ENCODE results near the gene ST6GALNAC2.
"Not testable (repeated sequence)": the region's sequence is repeated elsewhere in the genome, so short reads cannot be mapped to it uniquely, and the experiment has no call there.

The ST6GALNAC2 gene

DNA sequence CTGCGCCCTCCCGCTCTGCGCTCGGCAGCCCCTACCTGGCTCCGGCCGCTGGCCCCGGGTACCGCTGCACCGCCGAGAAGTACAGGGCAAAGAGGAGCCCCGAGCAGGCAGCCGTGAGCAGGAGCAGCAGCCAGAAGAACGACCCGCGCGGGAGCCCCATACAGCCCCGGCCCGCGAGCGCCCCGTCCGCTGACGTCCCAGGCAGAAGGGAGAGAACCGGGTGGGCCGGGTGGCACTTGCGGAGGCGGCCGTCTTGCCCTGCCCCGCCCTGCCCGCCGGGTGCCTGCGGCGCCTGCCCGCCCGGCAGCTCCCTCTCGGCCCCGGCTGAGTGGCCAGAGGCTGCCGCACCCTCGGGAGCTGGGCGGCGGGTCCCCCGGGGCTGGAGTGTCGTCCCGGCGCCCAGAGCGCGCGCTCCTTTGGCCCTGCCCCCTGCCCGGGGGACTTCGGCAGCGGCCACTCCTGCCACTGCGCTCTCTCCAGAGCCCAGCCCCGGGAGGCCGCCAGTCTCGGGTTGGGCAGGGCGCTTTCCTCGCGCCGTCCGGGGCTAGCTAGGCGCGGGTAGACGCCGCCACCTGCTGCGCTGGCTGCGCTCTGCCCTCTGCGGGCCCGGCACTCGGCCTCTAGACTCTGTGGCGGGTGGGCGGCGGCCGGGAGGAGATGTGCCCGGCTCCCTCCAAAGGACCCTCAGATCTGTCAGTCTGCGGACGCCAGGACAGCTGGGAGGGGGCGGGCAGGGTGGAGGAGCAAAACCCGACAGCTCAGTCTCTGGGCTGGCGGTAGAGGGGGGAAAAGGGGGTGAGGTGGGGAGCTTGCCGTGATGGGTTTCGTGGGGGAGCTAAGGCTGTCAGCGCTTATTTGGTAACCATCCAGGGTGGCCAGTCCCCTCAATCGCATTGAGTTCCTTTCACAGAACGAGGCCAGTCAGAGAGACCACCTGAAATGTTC lies at the start of gene ST6GALNAC2:
ST6GALNAC2 (minus strand) TSS at position 212 of the 945 bp plus-strand sequence; CDS start at position 160, 52 bp downstream.
- DNase-seq = peak; percentile 71

DNA sequence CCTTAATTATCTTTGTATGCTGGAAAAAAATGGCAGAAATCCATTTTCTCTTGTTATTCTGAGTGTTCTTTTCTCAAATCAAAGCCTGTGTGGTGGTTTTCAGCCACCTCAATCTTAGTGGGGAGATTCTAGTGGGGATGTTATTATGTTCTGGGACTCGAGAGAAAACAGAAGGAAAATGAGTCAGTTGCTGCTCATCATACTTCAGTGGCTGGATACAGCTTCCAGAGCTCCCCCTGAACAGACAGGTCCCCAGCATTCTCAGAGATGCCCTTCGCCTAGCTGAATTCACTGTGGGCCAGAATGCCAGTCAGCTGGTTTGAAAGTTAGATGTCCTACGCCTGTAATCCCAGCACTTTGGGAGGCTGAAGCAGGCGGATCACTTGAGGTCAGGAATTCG lies 49.4 kb upstream of the ST6GALNAC2 start:
- DNase-seq = no peak

DNA sequence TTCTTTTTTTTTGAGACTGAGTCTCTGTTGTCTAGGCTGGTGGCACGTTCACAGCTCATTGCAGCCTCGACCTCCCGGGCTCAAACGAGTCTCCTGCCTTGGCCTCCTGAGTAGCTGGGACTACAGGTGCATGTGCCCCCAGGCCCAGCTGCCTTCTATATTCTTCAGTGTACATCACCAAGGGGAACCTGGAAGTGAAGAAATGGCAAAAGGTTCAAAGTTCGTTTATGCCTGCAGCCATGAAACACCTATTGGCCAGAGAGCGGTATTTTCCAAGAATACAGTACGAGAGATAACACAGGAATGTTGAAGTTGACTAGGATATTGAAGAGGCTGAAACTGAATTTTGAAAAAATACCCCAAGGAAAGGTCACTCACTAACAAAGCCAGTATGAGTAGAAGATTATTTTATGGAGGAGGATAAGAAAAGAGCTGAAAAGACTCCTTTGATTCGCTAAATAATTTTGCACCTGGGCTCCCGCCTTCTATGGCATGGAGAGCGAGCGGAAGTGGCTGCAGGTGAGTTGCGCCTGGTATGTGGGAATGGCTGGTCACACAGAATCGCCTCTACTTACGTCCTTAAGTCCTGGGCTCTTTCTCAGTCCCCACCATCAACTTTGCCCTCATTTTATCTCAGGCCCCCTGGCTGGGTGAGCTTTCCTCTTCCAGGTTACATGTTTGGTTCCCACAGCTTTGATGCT lies 48.1 kb upstream of the ST6GALNAC2 start:
- DNase-seq = no peak

DNA sequence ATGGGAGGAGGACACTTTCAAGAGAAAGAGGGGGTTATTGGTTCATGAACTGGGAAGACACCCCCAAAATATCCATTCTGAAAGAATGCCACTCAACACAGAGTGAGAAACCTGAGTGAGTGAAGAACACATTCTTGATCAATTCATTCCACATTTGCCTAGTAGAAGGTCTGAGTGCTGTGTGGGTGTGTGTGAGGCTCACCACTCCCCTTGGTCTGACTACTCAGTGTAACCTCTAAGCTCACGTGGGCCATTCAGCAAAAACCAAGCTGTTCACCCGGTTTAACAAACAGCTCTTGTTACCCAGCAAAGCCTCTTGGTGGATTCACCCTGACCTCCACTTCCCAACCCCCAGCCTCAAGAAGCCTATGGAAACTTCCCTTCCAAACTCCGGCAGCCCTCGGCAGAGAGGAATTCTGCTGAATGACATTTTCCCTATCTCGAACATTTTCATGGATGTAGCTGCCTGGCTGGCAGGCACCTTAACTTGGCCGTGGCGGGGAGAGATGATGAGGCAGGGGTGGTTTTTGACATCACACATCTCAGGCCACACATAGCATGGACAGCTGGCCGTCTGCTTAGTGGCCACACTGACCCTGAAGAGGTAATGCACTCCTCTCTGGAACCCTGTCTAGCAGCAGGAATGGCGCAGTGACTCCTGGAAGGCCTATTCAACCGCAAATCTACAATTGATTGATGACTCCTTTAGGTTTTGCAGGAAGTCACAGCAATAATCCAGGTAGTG lies 46.3 kb upstream of the ST6GALNAC2 start:
- DNase-seq = no peak

DNA sequence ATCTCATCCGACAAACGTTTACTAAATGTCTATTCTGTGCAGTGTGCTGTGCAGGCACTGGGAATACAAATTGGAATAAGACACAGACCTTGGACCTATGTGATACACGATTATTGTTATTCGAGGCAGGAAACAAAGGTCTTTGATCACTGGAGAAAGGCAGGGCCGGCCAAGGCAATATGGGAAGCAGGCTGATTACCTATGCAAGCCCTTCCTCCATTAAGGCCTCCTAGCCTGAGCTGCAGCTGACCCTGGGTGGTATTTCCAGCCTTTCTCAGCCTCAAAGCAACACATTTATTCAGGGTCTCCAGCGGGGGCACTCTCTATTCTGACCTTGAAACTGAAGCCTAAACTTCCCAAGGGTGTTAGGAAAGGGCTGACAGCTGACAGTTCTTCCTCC lies 44.5 kb upstream of the ST6GALNAC2 start:
- DNase-seq = no peak

DNA sequence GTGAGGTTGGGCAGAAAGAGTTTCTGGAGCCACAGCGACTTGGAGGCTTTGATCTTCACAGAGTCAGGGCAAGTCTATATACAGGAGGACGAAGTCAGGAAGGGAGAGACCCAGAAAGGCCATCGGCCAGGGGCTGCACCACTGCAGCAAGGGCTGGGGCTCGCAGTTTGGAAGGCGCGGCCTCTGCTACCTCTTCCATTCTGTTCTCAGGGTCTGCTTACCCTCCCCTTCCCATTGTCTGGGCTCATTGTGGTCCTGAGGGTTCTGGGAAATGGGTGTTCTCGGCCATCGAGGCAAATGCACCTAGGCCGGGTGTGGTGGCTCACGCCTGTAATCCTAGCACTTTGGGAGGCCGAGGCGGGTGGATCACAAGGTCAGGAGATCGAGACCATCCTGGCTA lies 41.9 kb upstream of the ST6GALNAC2 start:
- no peak for DNase-seq

DNA sequence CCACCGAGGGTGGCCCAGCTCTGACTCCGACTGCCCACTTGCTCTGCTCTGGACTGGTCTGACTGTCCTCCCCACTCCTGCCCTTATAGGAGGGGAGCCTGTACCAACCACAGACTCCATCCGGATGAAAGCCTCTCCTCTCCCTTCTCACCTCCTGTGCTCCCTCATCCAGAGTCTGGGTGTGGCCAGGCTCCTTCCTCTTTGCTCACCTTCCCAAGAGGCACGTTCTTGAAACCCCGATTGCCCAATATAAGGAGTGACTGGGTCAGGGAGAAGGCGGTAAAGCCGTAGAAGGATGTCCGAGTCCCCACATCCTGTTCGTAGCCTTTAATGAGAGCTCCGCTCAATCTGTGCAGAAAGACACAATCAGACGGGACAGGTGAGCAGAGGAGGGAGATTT lies 40.8 kb upstream of the ST6GALNAC2 start:
- no peak for DNase-seq

DNA sequence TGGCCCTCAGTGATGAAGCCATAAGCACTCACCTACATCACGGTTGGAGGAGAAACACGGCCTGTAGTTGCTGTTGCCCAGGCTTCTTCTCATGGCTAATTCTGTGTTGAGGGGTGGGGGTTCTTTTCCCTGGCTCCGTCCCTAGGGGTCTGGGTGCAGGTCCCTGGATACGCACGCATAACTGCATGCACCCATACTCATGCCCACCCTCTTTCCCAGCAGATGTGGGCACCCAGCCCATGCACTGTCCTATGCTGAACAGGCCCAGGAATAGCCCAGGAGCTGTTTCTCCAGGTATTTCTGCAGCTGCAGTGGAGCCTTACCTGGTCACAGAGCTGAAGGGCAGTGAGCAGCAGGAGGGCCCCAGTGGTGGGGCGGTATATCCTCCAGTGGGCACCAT lies 39.8 kb upstream of the ST6GALNAC2 start:
- DNase-seq = no peak

DNA sequence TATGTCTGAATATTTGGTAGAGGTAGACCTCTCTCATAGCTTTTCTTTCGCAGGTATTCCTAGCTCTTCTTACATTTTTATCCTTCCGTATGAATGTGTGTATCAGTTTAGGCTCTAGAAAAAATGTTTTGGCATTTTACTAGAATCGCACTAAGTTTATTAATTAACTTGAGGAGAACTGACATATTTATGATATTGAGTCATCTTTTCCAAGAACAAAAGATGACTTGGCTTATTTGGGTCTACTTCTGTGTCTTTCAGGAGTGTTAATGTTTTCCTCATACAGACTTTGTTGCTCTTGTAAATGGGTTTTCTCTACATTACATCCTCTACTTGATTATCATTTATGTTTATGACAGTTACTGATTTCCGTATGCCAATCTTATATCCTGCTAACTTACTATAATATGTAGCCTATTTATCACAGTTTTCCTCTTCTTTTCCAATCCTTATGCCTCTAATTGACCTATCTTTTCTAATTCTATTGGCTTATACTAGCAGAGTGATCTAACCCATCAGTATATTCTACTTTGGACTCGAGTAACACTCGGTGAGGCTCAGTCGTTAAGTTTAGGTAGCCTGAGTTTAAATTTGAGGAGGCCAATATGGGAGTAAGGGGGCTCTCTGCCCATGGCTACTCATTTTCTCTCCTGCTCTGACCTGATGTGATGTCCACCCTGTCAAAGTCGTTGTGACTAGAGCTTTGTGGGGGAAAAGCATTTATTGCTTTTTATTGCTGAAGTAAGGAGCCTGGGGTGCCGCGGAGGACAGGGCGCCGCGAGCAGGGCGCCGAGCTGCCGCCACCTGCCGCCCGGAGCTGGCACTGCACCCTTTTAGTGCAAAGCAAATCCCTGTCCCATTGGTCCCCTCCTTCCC lies 37.8 kb upstream of the ST6GALNAC2 start:
- DNase-seq = peak; percentile 90

DNA sequence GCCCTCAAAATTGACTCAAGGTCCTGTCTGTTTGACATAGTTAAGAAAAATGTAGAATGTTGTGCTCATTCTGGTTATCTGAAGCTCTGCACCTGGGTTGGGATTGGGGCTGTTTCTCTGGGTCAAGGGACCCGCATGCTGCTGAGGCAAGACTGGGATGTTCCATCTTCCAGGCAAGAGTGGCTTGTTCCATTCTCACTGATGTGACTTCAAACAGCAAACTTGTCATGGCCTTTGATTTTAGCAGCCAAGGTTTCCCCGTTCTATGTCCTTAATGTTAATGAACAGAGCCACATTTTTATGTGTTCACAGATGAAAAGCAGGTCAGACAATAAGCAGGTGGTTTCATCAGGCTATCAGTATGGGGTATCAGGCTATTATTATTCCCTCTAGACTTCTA lies 32.2 kb upstream of the ST6GALNAC2 start:
- no peak for DNase-seq

DNA sequence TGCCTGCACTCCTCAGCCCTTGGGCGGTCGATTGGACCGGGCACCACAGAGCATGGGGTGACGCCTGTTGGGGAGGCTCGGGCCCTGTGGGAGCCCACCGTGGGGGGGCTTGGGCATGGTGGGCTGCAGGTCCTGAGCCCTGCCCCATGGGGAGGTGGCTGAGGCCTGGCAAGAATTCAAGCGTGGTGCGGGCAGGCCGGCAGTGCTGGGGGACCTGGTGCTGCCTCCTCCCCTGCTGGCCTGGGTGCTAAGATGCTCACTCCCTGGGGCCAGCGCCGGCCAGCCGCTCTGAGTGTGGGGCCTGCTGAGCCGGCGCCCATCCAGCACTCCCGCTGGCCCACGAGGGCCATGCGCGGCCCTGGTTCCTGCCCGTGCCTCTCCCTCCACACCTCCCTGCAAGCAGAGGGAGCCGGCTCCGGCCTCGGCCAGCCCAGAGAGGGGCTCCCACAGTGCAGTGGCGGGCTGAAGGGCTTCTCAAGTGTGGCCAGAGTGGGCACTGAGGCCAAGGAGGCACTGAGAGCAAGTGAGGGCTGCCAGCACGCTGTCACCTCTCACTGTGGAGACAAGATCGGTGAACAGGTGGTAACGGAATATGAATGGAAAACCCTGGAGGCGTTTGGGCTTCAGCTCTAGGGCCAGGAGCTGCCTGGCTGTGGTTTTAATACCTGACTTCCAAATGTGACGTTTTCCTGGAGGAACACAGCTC lies 29.4 kb upstream of the ST6GALNAC2 start:
- DNase-seq = no peak

DNA sequence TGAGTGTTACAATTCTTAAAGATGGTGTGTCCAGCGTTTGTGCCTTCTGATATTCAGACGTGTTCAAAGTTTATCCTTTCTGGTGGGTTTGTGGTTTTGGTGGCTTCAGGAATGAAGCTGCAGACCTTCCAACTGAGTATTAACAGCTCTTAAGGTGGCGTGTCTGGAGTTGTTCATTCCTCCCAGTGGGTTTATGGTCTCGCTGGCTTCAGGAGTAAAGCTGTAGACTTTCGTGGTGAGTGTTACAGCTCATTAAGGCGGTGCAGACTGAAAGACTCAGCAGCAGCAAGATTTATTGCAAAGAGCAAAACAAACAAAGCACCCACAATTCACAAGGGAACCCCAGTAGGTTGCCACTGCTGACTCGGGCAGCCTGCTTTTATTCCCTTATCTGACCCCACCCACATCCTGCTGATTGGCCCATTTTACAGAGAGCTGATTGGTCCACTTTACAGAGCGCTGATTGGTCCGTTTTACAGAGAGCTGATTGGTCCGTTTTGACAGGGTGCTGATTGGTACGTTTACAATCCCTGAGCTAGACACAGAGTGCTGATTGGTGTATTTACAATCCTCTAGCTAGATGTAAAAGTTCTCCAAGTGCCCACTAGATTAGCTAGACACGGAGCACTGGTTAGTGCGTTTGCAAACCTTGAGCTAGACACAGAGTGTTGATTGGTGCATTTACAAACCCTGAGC lies 28.6 kb upstream of the ST6GALNAC2 start:
- not testable (repeated sequence) for DNase-seq

DNA sequence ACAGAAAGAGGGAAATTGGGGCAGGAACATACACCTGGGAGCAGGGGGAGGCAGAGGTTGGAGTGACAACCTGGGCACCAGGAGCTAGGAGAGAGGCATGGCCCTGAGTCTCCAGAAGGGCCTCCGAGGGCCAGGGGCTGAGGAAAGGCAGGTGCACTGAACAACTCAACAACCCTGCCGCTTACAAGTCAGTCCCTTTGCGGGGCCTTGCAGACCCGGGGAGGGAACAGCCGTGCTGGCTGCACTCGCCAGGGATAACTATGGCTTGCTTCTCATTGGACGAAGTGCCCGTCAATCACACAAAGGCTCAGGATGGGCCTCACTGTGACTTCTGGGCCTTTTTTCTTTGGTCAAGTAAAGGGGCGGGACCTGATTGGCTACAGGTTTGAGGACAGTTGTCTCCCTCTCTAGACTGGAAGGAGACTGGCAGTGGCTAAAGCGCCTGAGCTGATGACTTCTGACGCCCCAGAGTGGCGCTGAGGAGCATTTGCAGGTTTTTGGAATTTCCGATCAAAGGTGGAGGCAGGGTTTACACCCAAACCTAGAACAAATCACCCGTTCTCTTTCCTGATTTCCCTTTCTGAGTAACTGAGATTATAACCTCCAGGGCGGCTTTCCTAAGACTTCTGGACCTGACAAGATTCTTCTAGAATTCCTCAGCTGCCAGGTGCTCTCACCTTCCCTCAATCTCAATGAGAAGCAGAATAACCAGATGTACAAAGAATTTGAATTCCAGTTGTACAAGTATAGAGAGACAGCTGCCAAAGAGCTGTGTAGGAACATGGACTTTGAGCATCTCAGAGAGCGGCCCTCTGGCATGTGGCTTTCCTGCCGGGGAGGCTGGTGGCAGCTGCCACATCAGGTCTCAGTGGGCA lies 27.6 kb upstream of the ST6GALNAC2 start:
- DNase-seq = no peak

DNA sequence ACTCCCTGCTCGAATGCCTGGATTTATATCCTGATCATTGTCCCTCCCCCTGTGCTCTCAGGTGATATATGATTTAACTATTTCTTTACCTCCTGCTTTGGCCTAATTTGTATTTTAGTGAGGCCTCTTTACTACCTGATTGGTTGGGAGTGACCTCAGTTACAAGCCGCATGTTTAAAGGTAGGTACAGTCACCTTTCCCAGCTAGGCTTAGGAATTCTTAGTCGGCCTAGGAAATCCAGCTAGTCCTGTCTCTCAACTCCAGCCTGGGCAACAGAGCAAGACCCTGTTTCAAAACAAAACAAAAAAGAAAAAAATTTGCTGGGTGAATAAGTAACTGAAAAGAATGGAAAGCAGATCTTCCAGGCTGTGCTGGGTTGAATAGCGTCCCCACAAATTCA lies 26.8 kb upstream of the ST6GALNAC2 start:
- no peak for DNase-seq

DNA sequence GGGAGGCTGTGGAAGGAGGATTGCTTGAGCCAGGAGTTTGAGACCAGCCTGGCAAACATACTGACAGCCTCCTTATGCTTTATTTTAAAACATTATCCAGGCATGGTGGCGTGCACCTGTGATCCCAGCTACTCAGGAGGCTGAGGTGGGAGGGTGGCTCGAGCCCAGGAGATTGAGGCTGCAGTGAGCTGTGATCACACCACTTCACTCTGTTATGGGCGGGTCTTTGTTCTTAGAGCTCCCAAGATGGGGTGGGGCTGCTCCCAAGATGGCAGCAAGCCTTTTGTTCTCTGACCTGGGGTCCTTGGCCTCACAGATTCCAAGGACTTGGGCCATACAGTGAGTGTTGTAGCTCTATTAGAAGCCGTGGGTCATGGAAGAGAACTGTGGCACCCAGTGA lies 26.1 kb upstream of the ST6GALNAC2 start:
- DNase-seq = no peak

DNA sequence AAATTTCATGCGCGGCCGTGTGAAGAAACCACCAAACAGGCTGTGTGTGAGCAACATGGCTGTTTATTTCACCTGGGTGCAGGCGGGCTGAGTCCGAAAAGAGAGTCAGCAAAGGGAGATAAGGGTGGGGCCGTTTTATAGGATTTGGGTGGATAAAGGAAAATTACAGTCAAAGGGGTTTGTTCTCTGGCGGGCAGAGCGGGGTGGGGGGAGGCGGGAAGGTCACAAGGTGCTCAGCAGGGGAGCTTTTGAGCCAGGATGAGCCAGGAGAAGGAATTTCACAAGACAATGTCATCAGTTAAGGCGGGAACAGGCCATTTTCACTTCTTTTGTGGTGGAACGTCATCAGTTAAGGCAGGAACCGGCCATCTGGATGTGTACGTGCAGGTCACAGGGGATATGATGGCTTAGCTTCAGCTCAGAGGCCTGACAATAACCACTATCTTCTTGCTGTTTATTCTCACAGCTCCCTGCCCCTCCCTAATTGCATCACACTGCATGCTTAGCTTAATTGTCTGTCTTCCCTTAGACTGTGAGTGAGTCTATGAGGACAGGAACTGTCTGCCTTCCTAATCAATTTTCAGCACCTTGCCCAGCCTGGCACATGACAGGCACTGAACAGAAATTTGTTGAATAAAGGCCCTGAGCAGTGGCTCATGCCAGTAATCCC lies 25.6 kb upstream of the ST6GALNAC2 start:
- DNase-seq = not testable (repeated sequence)

DNA sequence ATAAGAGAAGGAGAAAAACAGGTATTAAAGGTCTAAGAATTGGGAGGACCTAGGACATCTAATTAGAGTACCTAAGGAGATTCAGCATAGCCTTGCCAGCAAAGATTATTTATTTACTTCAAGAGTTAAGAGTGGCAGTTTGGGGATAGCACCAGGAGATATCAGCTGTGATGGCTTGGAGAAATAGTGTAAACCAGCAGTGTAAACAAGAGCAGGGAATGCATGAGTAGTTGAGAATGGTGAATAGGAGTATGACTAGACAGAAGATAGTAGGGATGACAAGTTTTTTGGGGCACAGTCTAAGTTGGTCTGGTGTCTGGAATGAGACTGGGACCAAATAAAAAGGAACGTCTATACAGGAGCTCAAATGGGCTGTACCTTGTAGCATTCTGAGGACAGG lies 21.0 kb upstream of the ST6GALNAC2 start:
- not testable (repeated sequence) for DNase-seq

DNA sequence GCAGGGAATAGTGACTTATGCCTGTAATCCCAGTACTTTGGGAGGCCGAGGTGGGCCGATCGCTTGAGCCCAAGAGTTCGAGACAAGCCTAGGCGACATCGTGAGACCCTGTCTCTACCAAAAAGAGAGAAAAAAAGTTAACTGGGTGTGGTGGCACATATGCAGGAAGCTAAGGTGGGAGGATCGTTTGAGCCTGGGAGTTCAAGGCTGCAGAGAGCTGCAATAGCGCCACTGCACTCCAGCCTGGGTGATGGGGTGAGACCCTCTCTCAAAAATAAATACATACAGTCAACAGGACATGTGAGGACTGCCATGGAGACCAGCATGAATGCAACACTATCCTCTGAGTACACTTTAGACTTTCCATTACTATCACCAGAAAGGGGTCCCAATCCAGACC lies 15.4 kb upstream of the ST6GALNAC2 start:
- no peak for DNase-seq

DNA sequence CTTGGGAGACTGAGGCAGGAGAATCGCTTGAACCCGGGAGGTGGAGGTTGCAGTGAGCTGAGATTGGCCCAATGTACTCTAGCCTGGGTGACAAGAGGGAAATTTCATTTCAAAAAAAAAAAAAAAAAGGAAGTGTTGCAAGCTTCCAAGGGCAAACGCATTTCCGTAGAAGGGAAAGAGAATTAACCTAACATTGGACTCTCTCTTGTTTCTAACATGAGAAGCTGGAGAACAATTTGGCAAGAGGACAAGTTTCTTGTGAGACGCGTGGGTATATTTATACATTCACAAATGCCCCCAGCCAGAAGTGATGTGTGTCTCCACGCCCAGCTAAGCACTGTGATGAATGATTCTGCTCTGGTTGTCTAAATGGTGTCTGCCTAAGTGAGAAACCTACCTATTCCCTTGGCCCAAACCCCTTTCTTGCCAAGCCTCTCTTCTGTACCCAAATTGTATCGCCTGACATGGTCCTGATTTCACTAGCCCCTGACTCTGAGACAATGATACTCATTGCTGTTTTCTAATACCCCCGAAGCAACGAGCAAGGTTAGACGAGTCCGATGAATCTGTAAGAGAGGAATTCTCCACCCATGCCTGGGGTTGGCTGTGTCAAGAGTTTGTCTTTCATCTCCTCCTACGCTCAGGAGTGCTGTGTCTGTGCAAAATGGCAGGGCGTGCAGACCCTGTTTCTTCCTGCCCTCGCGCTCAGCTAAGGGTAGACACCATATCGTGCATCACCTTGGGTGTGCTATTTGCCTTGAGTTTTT lies 14.2 kb upstream of the ST6GALNAC2 start:
- DNase-seq = no peak
